ENCODE measurements around the gene FLCN. TPM values are rescaled to one million over a fixed set of nuclear protein-coding genes. Genes with fewer than 3 reads are reported as not detected.
A peak's percentile ranks its signal among the peaks of the same experiment; 100 is the strongest.

FLCN gene
- polyA plus RNA-seq, 2 of the 4 experiments (the other 2 are of a cell fraction), result 14.2 to 25.1 TPM

- ATAC-seq (no peak), FAIRE-seq (no peak), DNase-seq (ENCODE audit: low read depth in 1 of 2, low spot score in 1 of 2) (no peak)
- Histone ChIP-seq H3K4me1 (no peaks in the 10 kb centered on the region), H3K4me3 (no peak overlapping the region), H3K27ac (no peak overlapping the region), H3K9me3 (no peaks in the 10 kb centered on the region), H3K4me2 (no peak overlapping the region)
- CTCF ChIA-PET, result interaction anchor here (1.7 to 3.2 kb wide), 2 partner anchors 15 to 27 kb away, joined by 5 to 25 read pairs; no protein-coding TSS in a partner anchor
- POLR2A ChIA-PET, result no interaction called here
- no peak for TF ChIP-seq CHD2 (IDR thresholded peaks at IDR 0.05; ENCODE audit: low read length, partially characterized antibody)
- no peak for TF ChIP-seq POLR2A (IDR thresholded peaks at IDR 0.05; ENCODE audit: low read length)
- TF ChIP-seq ZNF302 (CRISPR knock-in tag; IDR thresholded peaks at IDR 0.05), result no peak
- TF ChIP-seq, protein P1, sequence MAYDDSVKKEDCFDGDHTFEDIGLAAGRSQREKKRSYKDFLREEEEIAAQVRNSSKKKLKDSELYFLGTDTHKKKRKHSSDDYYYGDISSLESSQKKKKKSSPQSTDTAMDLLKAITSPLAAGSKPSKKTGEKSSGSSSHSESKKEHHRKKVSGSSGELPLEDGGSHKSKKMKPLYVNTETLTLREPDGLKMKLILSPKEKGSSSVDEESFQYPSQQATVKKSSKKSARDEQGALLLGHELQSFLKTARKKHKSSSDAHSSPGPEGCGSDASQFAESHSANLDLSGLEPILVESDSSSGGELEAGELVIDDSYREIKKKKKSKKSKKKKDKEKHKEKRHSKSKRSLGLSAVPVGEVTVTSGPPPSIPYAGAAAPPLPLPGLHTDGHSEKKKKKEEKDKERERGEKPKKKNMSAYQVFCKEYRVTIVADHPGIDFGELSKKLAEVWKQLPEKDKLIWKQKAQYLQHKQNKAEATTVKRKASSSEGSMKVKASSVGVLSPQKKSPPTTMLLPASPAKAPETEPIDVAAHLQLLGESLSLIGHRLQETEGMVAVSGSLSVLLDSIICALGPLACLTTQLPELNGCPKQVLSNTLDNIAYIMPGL (CRISPR knock-in tag; IDR thresholded peaks at IDR 0.05; ENCODE audit: borderline replicate concordance), result no peak
- TF ChIP-seq HOXB13 (CRISPR knock-in tag; IDR thresholded peaks at IDR 0.05; ENCODE audit: low read depth), result no peak
- no peak for TF ChIP-seq FOXS1 (CRISPR knock-in tag; IDR thresholded peaks at IDR 0.05)
- TF ChIP-seq HOXB5 (CRISPR knock-in tag; IDR thresholded peaks at IDR 0.05), result no peak
- TF ChIP-seq CBX8 (IDR thresholded peaks at IDR 0.05), result no peak
- no peak for TF ChIP-seq MAZ (IDR thresholded peaks at IDR 0.05; ENCODE audit: borderline replicate concordance, low read depth, low read length)
- TF ChIP-seq, protein P2, sequence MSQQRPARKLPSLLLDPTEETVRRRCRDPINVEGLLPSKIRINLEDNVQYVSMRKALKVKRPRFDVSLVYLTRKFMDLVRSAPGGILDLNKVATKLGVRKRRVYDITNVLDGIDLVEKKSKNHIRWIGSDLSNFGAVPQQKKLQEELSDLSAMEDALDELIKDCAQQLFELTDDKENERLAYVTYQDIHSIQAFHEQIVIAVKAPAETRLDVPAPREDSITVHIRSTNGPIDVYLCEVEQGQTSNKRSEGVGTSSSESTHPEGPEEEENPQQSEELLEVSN (IDR thresholded peaks at IDR 0.05; ENCODE audit: borderline replicate concordance, low read depth), result no peak
- no peak for TF ChIP-seq RCOR1 (IDR thresholded peaks at IDR 0.05; ENCODE audit: low read depth, low read length)
- TF ChIP-seq GATA3 (IDR thresholded peaks at IDR 0.05; ENCODE audit: borderline replicate concordance), result no peak
- 89% methylated on average over 4 of the region's 4 CpGs for WGBS (ENCODE audit: missing lambda C conversion rate)
Measured at GRCh38 chr17:17169396-17169795, 67.6 kb downstream of the FLCN start.

DNA sequence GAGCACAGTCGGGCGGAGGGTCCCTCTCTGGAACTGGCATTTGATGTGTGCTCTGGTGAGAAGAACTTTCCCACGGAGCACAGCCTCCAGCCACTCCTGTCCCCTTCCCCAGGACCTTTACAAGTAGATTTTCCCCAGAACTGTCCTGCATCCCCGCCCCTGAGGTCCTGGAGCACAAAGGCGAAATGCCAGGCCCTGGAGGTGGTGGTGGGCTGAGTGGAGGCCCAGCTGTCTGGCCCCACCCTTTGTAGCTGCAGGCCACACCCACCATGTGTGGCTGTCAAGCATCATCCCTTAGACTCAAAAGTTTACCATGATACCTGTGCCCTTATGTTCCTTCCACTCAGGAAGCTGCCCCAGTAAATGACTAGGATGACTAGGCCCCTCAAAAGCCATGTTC lies 68.6 kb downstream of the FLCN start:
- FAIRE-seq (no peak), ATAC-seq (peak in 1 of 2 experiments; percentile 10; a peak in 2 of 6 replicates), DNase-seq (ENCODE audit: low read depth in 1 of 2, low spot score in 1 of 2) (no peak)
- Histone ChIP-seq H3K9me3 (no peaks in the 10 kb centered on the region), H3K4me2 (no peak overlapping the region), H3K4me3 (no peak overlapping the region), H3K27ac (no peak overlapping the region), H3K4me1 (no peaks in the 10 kb centered on the region)
- TF ChIP-seq SREBF2 (IDR thresholded peaks at IDR 0.05), result no peak
- TF ChIP-seq HEYL (CRISPR knock-in tag; IDR thresholded peaks at IDR 0.05), result no peak
- no peak for TF ChIP-seq ZC3H11A (IDR thresholded peaks at IDR 0.05)
- WGBS (ENCODE audit: missing lambda C conversion rate), result 96% methylated on average over 5 of the region's 5 CpGs
- ChIA-PET POLR2A (no interaction called here), CTCF (interaction anchor here (1.0 to 3.2 kb wide), 5 partner anchors 13 to 169 kb away, joined by 3 to 25 read pairs (median 4); no protein-coding TSS in a partner anchor)

- DNase-seq (ENCODE audit: low read depth in 1 of 2, low spot score in 1 of 2) (no peak), FAIRE-seq (no peak), ATAC-seq (peak in 1 of 2 experiments; percentile 16; a peak in 3 of 6 replicates)
- Histone ChIP-seq H3K4me2 (no peak overlapping the region), H3K27ac (no peak overlapping the region), H3K4me1 (no peaks in the 10 kb centered on the region), H3K4me3 (no peak overlapping the region), H3K9me3 (no peaks in the 10 kb centered on the region)
- WGBS (ENCODE audit: missing lambda C conversion rate), result 93% methylated on average over 10 of the region's 10 CpGs
- ChIA-PET CTCF (interaction anchor here (1.0 to 3.2 kb wide), 6 partner anchors 11 to 169 kb away, joined by 3 to 25 read pairs (median 4); no protein-coding TSS in a partner anchor), POLR2A (no interaction called here)
- no peak for TF ChIP-seq SREBF2 (IDR thresholded peaks at IDR 0.05)
- no peak for TF ChIP-seq POLR2A (IDR thresholded peaks at IDR 0.05; ENCODE audit: low read length)
- TF ChIP-seq, protein P3, sequence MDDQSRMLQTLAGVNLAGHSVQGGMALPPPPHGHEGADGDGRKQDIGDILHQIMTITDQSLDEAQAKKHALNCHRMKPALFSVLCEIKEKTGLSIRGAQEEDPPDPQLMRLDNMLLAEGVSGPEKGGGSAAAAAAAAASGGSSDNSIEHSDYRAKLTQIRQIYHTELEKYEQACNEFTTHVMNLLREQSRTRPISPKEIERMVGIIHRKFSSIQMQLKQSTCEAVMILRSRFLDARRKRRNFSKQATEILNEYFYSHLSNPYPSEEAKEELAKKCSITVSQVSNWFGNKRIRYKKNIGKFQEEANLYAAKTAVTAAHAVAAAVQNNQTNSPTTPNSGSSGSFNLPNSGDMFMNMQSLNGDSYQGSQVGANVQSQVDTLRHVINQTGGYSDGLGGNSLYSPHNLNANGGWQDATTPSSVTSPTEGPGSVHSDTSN (IDR thresholded peaks at IDR 0.05), result no peak
- TF ChIP-seq NPAS2 (CRISPR knock-in tag; IDR thresholded peaks at IDR 0.05; ENCODE audit: borderline replicate concordance), result no peak
- no peak for TF ChIP-seq CBX2 (IDR thresholded peaks at IDR 0.05; ENCODE audit: borderline replicate concordance, low read depth)
- TF ChIP-seq EHMT2 (IDR thresholded peaks at IDR 0.05; ENCODE audit: low read depth), result no peak
- TF ChIP-seq MAX (IDR thresholded peaks at IDR 0.05), result no peak
- TF ChIP-seq CHD4 (IDR thresholded peaks at IDR 0.05; ENCODE audit: borderline replicate concordance), result no peak
- no peak for TF ChIP-seq SMC3 (IDR thresholded peaks at IDR 0.05)
- no peak for TF ChIP-seq CBX8 (IDR thresholded peaks at IDR 0.05)
- no peak for TF ChIP-seq HDAC2 (IDR thresholded peaks at IDR 0.05)
- TF ChIP-seq, protein P2 (IDR thresholded peaks at IDR 0.05; ENCODE audit: borderline replicate concordance, low read depth), result no peak
- TF ChIP-seq POLR2AphosphoS2 (conservative IDR thresholded peaks at IDR 0.05; ENCODE audit: low read length), result no peak
- TF ChIP-seq RFX5 (IDR thresholded peaks at IDR 0.05), result no peak
- TF ChIP-seq EHF (CRISPR knock-in tag; IDR thresholded peaks at IDR 0.05), result no peak
Measured at GRCh38 chr17:17167986-17168385, 69.0 kb downstream of the FLCN start.

All from A549 (cell line).